HepG2 (cell line): Measurements from ENCODE around the gene MARVELD3. TPM values are rescaled to one million over a fixed set of nuclear protein-coding genes. Genes with fewer than 3 reads are reported as not detected.

ENCODE experiments used
- ARHGAP35 ChIP-seq: sonication (generic); formaldehyde crosslinking; IDR thresholded peaks from 2 replicates; pipeline ENCODE4 v1.9.0; 2022; ENCODE audit warnings: mild to moderate bottlenecking, inconsistent platforms, moderate library complexity, missing genetic modification reagents, borderline replicate concordance
- ATF3 ChIP-seq: sonication (generic); formaldehyde crosslinking; IDR thresholded peaks from 2 replicates; pipeline ENCODE4 v1.4.0; 2020; ENCODE audit warnings: missing genetic modification reagents
- DZIP1 ChIP-seq: sonication (generic); formaldehyde crosslinking; IDR thresholded peaks from 2 replicates; pipeline ENCODE4 v1.5.0; 2020; ENCODE audit warnings: mild to moderate bottlenecking, missing genetic modification reagents
- E2F2 ChIP-seq: sonication (generic); formaldehyde crosslinking; IDR thresholded peaks from 2 replicates; pipeline ENCODE4 v1.4.0; 2020; ENCODE audit warnings: missing genetic modification reagents, borderline replicate concordance
- HOXA5 ChIP-seq: sonication (generic); formaldehyde crosslinking; IDR thresholded peaks from 2 replicates; pipeline ENCODE4 v1.4.0; 2020; ENCODE audit warnings: missing genetic modification reagents
- HOXD1 ChIP-seq: sonication (generic); formaldehyde crosslinking; IDR thresholded peaks from 2 replicates; pipeline ENCODE4 v1.5.0; 2020; ENCODE audit warnings: missing genetic modification reagents
- IRF2 ChIP-seq: IDR thresholded peaks from 2 replicates; pipeline ENCODE4 v1.6.1; 2018; ENCODE audit warnings: missing genetic modification reagents, missing compliant biosample characterization
- KAT8 ChIP-seq: IDR thresholded peaks from 2 replicates; pipeline ENCODE4 v1.6.1; 2016; ENCODE audit warnings: missing genetic modification reagents, missing compliant biosample characterization
- KLF13 ChIP-seq: sonication (generic); formaldehyde crosslinking; IDR thresholded peaks from 2 replicates; pipeline ENCODE4 v1.4.0; 2020; ENCODE audit warnings: mild to moderate bottlenecking, missing genetic modification reagents
- MTA1 ChIP-seq: sonication (generic); formaldehyde crosslinking; IDR thresholded peaks from 2 replicates; pipeline ENCODE4 v1.4.0; 2020; ENCODE audit warnings: missing genetic modification reagents, mild to moderate bottlenecking, borderline replicate concordance
- MXD3 ChIP-seq: IDR thresholded peaks from 2 replicates; pipeline ENCODE4 v1.6.1; 2016; ENCODE audit warnings: mild to moderate bottlenecking, missing biosample characterization, missing genetic modification reagents
- NFKBIZ ChIP-seq: IDR thresholded peaks from 2 replicates; pipeline ENCODE4 v1.6.1; 2018; ENCODE audit warnings: missing genetic modification reagents, missing compliant biosample characterization
- NFYC ChIP-seq: IDR thresholded peaks from 2 replicates; pipeline ENCODE4 v1.6.1; 2016; ENCODE audit warnings: missing genetic modification reagents, missing compliant biosample characterization
- NR0B2 ChIP-seq: sonication (generic); formaldehyde crosslinking; IDR thresholded peaks from 2 replicates; pipeline ENCODE4 v1.4.0; 2020; ENCODE audit warnings: mild to moderate bottlenecking, missing genetic modification reagents
- RORA ChIP-seq: sonication (generic); formaldehyde crosslinking; IDR thresholded peaks from 2 replicates; pipeline ENCODE4 v1.5.0; 2020; ENCODE audit warnings: mild to moderate bottlenecking, missing genetic modification reagents, moderate library complexity
- RXRA ChIP-seq: sonication (generic); formaldehyde crosslinking; IDR thresholded peaks from 2 replicates; pipeline ENCODE4 v1.5.1; 2020; ENCODE audit warnings: missing genetic modification reagents
- SIX1 ChIP-seq: sonication (generic); formaldehyde crosslinking; IDR thresholded peaks from 2 replicates; pipeline ENCODE4 v1.4.0; 2020; ENCODE audit warnings: missing genetic modification reagents, borderline replicate concordance
- SRY ChIP-seq: sonication (generic); formaldehyde crosslinking; IDR thresholded peaks from 2 replicates; pipeline ENCODE4 v1.8.0; 2022; ENCODE audit warnings: mild to moderate bottlenecking, missing genetic modification reagents
- TRIM24 ChIP-seq: sonication (generic); formaldehyde crosslinking; IDR thresholded peaks from 2 replicates; pipeline ENCODE4 v1.8.0; 2022; ENCODE audit warnings: mild to moderate bottlenecking, missing genetic modification reagents
- ZNF20 ChIP-seq: sonication (generic); formaldehyde crosslinking; IDR thresholded peaks from 2 replicates; pipeline ENCODE4 v1.4.0; 2020; ENCODE audit warnings: mild to moderate bottlenecking, moderate library complexity, missing genetic modification reagents
- ZNF30 ChIP-seq: sonication (generic); formaldehyde crosslinking; IDR thresholded peaks from 2 replicates; pipeline ENCODE4 v1.5.0; 2020; ENCODE audit warnings: mild to moderate bottlenecking, missing genetic modification reagents
- ZNF326 ChIP-seq: sonication (generic); formaldehyde crosslinking; IDR thresholded peaks from 2 replicates; pipeline ENCODE4 v1.4.0; 2020; ENCODE audit warnings: missing genetic modification reagents, borderline replicate concordance
- ZNF33B ChIP-seq: sonication (generic); formaldehyde crosslinking; IDR thresholded peaks from 2 replicates; pipeline ENCODE4 v1.5.1; 2020; ENCODE audit warnings: mild to moderate bottlenecking, missing genetic modification reagents
- ZNF350 ChIP-seq: sonication (generic); formaldehyde crosslinking; IDR thresholded peaks from 2 replicates; pipeline ENCODE4 v1.4.0; 2020; ENCODE audit warnings: mild to moderate bottlenecking, low read depth, missing genetic modification reagents, borderline replicate concordance
- ZNF564 ChIP-seq: sonication (generic); formaldehyde crosslinking; IDR thresholded peaks from 2 replicates; pipeline ENCODE4 v1.8.1; 2023; ENCODE audit warnings: mild to moderate bottlenecking, missing genetic modification reagents
- ZNF616 ChIP-seq: sonication (generic); formaldehyde crosslinking; IDR thresholded peaks from 2 replicates; pipeline ENCODE4 v1.5.0; 2020; ENCODE audit warnings: low read depth, mild to moderate bottlenecking, missing genetic modification reagents
- ZNF780A ChIP-seq: sonication (generic); formaldehyde crosslinking; IDR thresholded peaks from 2 replicates; pipeline ENCODE4 v1.8.0; 2022; ENCODE audit warnings: mild to moderate bottlenecking, missing genetic modification reagents, moderate library complexity
- polyA plus RNA-seq, 8 experiments: library from polyadenylated mRNA; depleted of rRNA in 3 of 8; stranded (reverse) in 7 of 8; unstranded in 1 of 8; fragments of >200 nt; fragmentation: Illumina TruSeq in 4 of 8; extraction: Trizol in 4 of 8; gene quantifications; 2 replicates each; pipeline versions ENCODE4 v1.2.1 to v1.2.3, GENCODE V29; 2011 to 2016; ENCODE audit warnings: low read depth in 4 of 8, missing spikeins in 1 of 8, mixed read lengths in 1 of 8; ENCODE audit not compliant: insufficient read depth in 1 of 8
- total RNA-seq, 5 experiments: library from RNA; depleted of rRNA; stranded (reverse); fragments of >200 nt; fragmentation: Illumina TruSeq; extraction: Trizol; gene quantifications; 2 replicates each; pipeline ENCODE4 v1.2.3, GENCODE V29; 2016; ENCODE audit warnings: low read depth in 1 of 5

Gene MARVELD3
- total and polyA plus RNA-seq, 2 of the 13 experiments (the other 11 are each of a cell fraction or from before 2014, with no cell fraction given), result 4.8 to 5.6 TPM

GRCh38 chr16:71594000-71594646 lies 31.9 kb upstream of the MARVELD3 start (continued):
- TF ChIP-seq ZNF616 (CRISPR knock-in tag) (0 out of 2 replicates have a peak, but pooled peaks have one; percentile 52), RORA (CRISPR knock-in tag) (no peak; the same call in 1 of the 2 replicates), SRY (CRISPR knock-in tag) (peak; percentile 55; the same call in 1 of the 2 replicates), IRF2 (CRISPR knock-in tag) (peak; percentile 39; the same call in 1 of the 2 replicates), MXD3 (no peak), MTA1 (CRISPR knock-in tag) (no peak), NFKBIZ (CRISPR knock-in tag) (peak; percentile 86; the same call in 1 of the 2 replicates), HOXD1 (CRISPR knock-in tag) (no peak), DZIP1 (CRISPR knock-in tag) (no peak), KAT8 (peak; percentile 64), ZNF350 (CRISPR knock-in tag) (peak; percentile 20; the same call in 1 of the 2 replicates), ARHGAP35 (no peak), ZNF33B (CRISPR knock-in tag) (no peak; the same call in 1 of the 2 replicates), SIX1 (CRISPR knock-in tag) (peak; percentile 69), HOXA5 (CRISPR knock-in tag) (no peak; the same call in 1 of the 2 replicates), NR0B2 (CRISPR knock-in tag) (no peak), KLF13 (CRISPR knock-in tag) (no peak), ZNF20 (CRISPR knock-in tag) (no peak), E2F2 (CRISPR knock-in tag) (no peak), RXRA (no peak), NFYC (CRISPR knock-in tag) (no peak), ZNF326 (no peak), ZNF30 (CRISPR knock-in tag) (no peak), TRIM24 (CRISPR knock-in tag) (no peak), ZNF564 (CRISPR knock-in tag) (no peak; the same call in 1 of the 2 replicates), ZNF780A (0 out of 2 replicates have a peak, but pooled peaks have one; percentile 37), ATF3 (CRISPR knock-in tag) (peak; percentile 79; the same call in 1 of the 2 replicates)
